K562 (cell line): ENCODE results near the gene ZKSCAN3. TPM values are rescaled to one million over a fixed set of nuclear protein-coding genes. Genes with fewer than 3 reads are reported as not detected.

Experiments
- ATF2 ChIP-seq: sonication (generic); formaldehyde crosslinking; IDR thresholded peaks from 2 replicates; pipeline ENCODE4 v1.8.1; 2022; ENCODE audit warnings: missing genetic modification reagents
- CBFA2T3 ChIP-seq: fragments of 450-650 bp; IDR thresholded peaks from 2 replicates; pipeline ENCODE4 v1.6.1; 2017
- CUX1 ChIP-seq: fragments of 200-800 bp; sonication (Bioruptor generic); IDR thresholded peaks from 2 replicates; pipeline ENCODE4 v1.6.1; 2016; ENCODE audit warnings: missing genetic modification characterization, missing compliant biosample characterization
- ERF ChIP-seq: fragments of 450-650 bp; formaldehyde crosslinking; IDR thresholded peaks from 2 replicates; pipeline ENCODE4 v1.4.0; 2020; ENCODE audit warnings: mild to moderate bottlenecking, mixed read lengths
- HDGF ChIP-seq: fragments of 450-650 bp; IDR thresholded peaks from 2 replicates; pipeline ENCODE4 v1.6.1; 2016
- KAT8 ChIP-seq: fragments of 450-650 bp; IDR thresholded peaks from 2 replicates; pipeline ENCODE4 v1.6.1; 2016; ENCODE audit warnings: low read depth, mild to moderate bottlenecking
- MEF2D ChIP-seq: conservative IDR thresholded peaks from 2 replicates; pipeline ENCODE4 v1.6.1; 2016; ENCODE audit warnings: low read depth, missing genetic modification characterization, missing compliant biosample characterization
- RAD51 ChIP-seq: fragments of 450-650 bp; IDR thresholded peaks from 2 replicates; pipeline ENCODE4 v1.7.1; 2016; ENCODE audit warnings: low read depth, mild to moderate bottlenecking, borderline replicate concordance
- SMARCA4 ChIP-seq: fragments of 450-650 bp; IDR thresholded peaks from 2 replicates; pipeline ENCODE4 v1.6.1; 2016
- TEAD1 ChIP-seq, 2 experiments: fragments of 450-650 bp in 1 of 2; sonication (generic) in 1 of 2; formaldehyde crosslinking; IDR thresholded peaks; 2 replicates each; pipeline versions ENCODE4 v1.4.0 to v1.8.0; 2020 to 2022; ENCODE audit warnings: mild to moderate bottlenecking in 2 of 2, missing genetic modification reagents in 1 of 2
- ZBTB12 ChIP-seq: fragments of 250-450 bp; sonication (Bioruptor Pico); IDR thresholded peaks from 2 replicates; pipeline ENCODE4 v1.4.0; 2020
- ZFP36 ChIP-seq: fragments of 150-350 bp; IDR thresholded peaks from 2 replicates; pipeline ENCODE4 v1.6.1; 2018; ENCODE audit warnings: low read length, low read depth; ENCODE audit not compliant: partially characterized antibody
- ZNF408 ChIP-seq: fragments of 250-450 bp; sonication (Bioruptor Pico); IDR thresholded peaks from 2 replicates; pipeline ENCODE4 v1.4.0; 2020; ENCODE audit warnings: low read depth, mild to moderate bottlenecking, moderate library complexity
- ZNF436 ChIP-seq: fragments of 250-450, 450-650 bp; sonication (Bioruptor Pico); formaldehyde crosslinking; IDR thresholded peaks from 2 replicates; pipeline ENCODE4 v1.7.0; 2020; ENCODE audit warnings: mild to moderate bottlenecking
- ZNF592 ChIP-seq: fragments of 450-650 bp; IDR thresholded peaks from 2 replicates; pipeline ENCODE4 v1.6.1; 2017; ENCODE audit warnings: antibody characterized with exemption, mild to moderate bottlenecking
- polyA plus RNA-seq, 8 experiments: library from polyadenylated mRNA; depleted of rRNA in 4 of 8; stranded (reverse) in 5 of 8; unstranded in 3 of 8; fragments of >200 nt; fragmentation: Nextera tagmentation in 2 of 8; fragmentation: Illumina TruSeq in 1 of 8; extraction: Ambion mirVana in 2 of 8; extraction: Trizol in 1 of 8; gene quantifications; 2 replicates each; pipeline versions ENCODE4 v1.2.1 to v1.2.3, GENCODE V29; 2011 to 2014; ENCODE audit warnings: inconsistent platforms in 1 of 8, missing spikeins in 1 of 8
- total RNA-seq, 7 experiments: library from RNA; depleted of rRNA in 6 of 7; stranded (reverse); fragments of >200 nt in 6 of 7; fragmentation: Illumina TruSeq in 2 of 7; extraction: Trizol in 2 of 7; gene quantifications; 2 replicates each; pipeline versions ENCODE4 v1.2.1 to v1.2.3, GENCODE V29; 2011 to 2021; ENCODE audit warnings: low replicate concordance in 1 of 7

The ZKSCAN3 gene
- total and polyA plus RNA-seq, 9 of the 15 experiments (the other 6 are each of a cell fraction or from before 2014, with no cell fraction given) = 3.0 to 12.4 (median 10.2) TPM

GRCh38 chr6:28357036-28357435, 7.3 kb downstream of the ZKSCAN3 start (continued):
- TF ChIP-seq ZNF592 (peak; percentile 96), ZNF408 (CRISPR knock-in tag) (no peak), ZFP36 (peak; percentile 60), HDGF (no peak), CBFA2T3 (no peak), ZBTB12 (CRISPR knock-in tag) (peak; percentile 22; the same call in 1 of the 2 replicates), CUX1 (CRISPR knock-in tag) (peak; percentile 75; the same call in 1 of the 2 replicates), TEAD1 (CRISPR knock-in tag; IDR thresholded peaks at IDR 0.05) (no peak; a peak in 1 of 4 replicates), MEF2D (tag) (0 out of 2 replicates have a peak, but pooled peaks have one; percentile 37), RAD51 (no peak), ERF (CRISPR knock-in tag) (no peak), SMARCA4 (no peak), KAT8 (no peak), ZNF436 (CRISPR knock-in tag) (no peak), ATF2 (CRISPR knock-in tag) (no peak)
